ENCODE data around the gene SLC9A9. TPM values are rescaled to one million over a fixed set of nuclear protein-coding genes. Genes with fewer than 3 reads are reported as not detected.

The SLC9A9 gene
- total and polyA plus RNA-seq, 2 of the 8 experiments (the other 6 are each of a cell fraction or from before 2014, with no cell fraction given): 0.48 to 1.1 TPM

GRCh38 chr3:143808030-143808429 is 40.2 kb downstream of the SLC9A9 start (continued):
- TF ChIP-seq CHD7 (IDR thresholded peaks at IDR 0.05; ENCODE audit: insufficient replicate concordance, low read length) (no peak), POLR2AphosphoS5 (IDR thresholded peaks at IDR 0.05; ENCODE audit: low read depth, low read length) (no peak)
